SK-N-SH (cell line): Measurements from ENCODE around the gene CCRL2.

Experiments
- CTCF ChIP-seq: fragments of 200-600 bp; sonication (generic); IDR thresholded peaks from 2 replicates; pipeline ENCODE4 v1.6.1; 2017; ENCODE audit warnings: antibody characterized with exemption, mild to moderate bottlenecking, moderate library complexity
- EP300 ChIP-seq, 2 experiments: IDR thresholded peaks; 2 replicates each; pipeline versions ENCODE4 v1.4.0 to v1.6.1; 2012; ENCODE audit warnings: borderline replicate concordance in 1 of 2, low read depth in 1 of 2, low read length in 1 of 2
- GABPA ChIP-seq: IDR thresholded peaks from 2 replicates; pipeline ENCODE4 v1.4.0; 2012; ENCODE audit warnings: low read depth, mild to moderate bottlenecking

DNA sequence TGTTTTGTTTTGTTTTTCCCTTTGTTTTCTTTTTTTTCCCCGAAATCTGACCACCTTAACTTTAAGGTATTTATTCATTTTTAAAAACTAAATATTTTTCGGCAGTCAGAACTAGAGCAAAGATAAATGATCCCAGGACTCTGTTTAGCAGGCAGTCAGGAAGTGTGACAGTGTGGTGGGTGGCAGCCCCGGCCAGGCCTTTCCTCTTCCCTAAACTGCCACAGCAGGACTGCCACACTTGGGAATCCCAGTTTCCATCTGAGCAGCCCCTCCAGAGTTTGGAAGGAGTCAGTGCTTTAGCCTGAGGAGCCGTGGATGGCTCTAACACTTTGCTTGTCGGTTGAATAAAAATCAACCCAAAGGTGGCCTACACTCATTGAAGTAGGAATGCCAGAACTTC, 6.9 kb downstream of the CCRL2 start:
- TF ChIP-seq CTCF = no peak
- TF ChIP-seq GABPA = no peak
- no peak for TF ChIP-seq EP300 (IDR thresholded peaks at IDR 0.05; ENCODE audit: borderline replicate concordance in 1 of 2, low read depth in 1 of 2, low read length in 1 of 2)
